GM19035 (cell line): ENCODE results near the gene CBX5.
"Not testable (repeated sequence)": the region's sequence is repeated elsewhere in the genome, so short reads cannot be mapped to it uniquely, and the experiment has no call there.

ENCODE experiments used
- ATAC-seq: cut with Tn5 transposase; IDR thresholded peaks from one replicate; pipeline ENCODE4 v1.9.1; 2021; ENCODE audit not compliant: unreplicated experiment

CBX5 gene

DNA sequence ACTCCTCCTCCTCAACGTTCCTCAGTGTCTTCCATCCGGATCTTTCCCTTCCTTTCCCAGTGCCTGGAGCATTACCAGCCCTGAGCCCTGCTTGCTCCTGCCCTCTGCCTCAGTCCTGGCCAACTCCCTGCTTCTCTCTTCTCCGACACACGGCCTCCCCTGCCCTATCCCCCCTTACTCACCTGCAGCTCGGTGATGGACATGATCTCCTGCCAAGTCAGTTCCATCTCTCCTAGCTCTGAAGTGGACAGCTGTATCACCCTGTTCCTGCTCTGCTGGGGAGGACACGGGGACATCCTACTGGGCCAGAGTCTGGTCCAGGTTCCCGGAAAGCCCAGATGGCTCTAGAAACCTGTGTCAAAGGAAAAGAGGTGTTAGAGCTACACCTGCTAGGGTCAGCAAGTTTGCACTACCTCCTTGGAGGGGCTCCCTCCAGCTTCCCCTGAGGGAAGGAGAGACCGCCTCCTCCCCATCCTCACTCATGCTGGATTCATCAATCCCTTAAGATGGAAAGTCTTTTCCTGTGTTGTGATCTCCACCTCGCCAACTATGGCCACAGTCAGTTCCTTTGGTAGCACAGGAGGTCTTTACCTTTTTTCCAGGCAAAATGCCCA, 15.1 kb upstream of the CBX5 start:
- no peak for ATAC-seq

GRCh38 chr12:54294152-54294952, 14.4 kb upstream of the CBX5 start:
- ATAC-seq, result peak; percentile 53

- ATAC-seq, result no peak
Observed at GRCh38 chr12:54292931-54293241, 13.0 kb upstream of the CBX5 start.

DNA sequence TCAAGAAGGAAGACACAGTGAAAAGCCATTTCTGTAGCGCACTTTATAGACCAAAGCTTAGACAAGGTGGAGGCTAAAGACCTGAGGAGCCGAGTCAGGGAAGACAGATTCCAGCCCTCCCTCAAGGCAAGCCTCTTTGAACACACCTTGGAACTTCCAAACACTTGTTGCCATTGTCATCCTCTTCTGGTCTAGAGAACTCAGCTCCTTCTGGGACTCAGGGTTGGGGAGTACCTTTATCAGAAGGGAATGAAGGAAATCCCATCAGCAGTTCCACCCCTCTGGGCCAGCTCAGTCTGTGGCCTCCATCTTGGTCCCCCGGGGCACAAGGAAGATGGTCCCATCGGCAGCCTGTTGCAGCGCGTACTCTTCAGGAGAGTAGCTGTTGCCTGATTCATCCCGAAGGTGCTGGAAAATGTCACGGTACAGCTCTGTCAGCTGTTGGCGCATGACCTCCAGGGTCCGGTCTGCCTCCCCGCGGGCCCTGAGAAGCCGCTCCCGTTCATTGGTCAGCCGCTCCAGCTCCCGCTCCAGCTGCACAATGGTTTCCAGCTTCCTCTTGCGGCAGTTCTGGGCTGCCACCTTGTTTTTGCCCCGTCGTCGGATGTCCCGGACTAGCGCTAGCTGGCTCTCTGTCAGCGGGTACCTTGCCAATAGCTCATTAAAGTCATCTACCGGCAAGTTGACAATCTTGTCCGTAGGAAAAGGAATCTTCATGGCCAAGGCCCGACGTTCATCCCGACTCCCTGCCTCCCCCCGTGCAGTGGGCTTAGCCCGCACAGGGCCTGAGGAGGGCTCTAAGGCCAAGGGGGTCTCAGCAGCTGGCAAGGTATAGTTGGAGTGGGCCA, 12.4 kb upstream of the CBX5 start:
- no peak for ATAC-seq

DNA sequence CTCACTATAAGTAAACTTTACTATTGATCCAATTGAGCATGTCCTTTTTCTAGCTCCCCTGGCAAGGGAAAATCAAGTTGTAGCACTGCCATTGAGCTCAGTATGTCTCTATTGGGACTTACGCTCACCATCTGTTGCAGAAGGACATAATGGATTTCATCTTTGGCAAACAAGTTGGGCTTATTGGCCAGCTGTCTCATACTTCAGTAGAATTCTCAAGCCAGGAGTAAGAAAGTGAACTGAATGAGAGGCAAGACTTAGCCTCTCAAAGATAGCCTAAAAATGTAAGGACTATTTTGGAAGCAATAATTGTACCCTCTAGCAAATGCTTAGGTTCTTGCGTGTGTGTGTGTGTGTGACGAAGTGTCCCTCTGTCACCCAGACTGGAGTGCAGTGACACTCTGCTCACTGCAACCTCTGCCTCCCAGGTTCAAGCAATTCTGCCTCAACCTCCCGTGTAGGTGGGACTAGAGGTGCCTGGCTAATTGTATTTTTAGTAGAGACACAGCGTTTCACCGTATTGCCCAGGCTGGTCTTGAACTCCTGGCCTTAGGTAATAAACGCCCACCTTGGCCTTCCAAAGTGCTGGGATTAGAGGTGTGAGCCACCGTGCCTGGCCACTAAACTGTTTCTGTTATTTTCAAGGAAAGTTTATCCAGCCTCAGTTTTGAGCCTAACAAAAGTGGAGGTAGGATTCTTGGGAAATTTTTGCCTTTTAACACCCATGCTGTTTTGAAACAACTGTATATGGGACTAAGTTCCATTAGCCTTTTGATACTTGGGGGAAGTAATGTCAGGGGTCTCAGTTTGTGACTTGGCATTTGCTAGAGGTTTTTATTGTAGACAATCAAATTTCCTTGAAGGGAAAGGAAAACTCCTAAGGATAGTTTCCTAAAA, 7.6 kb upstream of the CBX5 start:
- no peak for ATAC-seq

GRCh38 chr12:54286042-54287030, 6.4 kb upstream of the CBX5 start:
- ATAC-seq, result no peak

- ATAC-seq, result no peak
Observed at GRCh38 chr12:54285150-54286041, 5.5 kb upstream of the CBX5 start.

DNA sequence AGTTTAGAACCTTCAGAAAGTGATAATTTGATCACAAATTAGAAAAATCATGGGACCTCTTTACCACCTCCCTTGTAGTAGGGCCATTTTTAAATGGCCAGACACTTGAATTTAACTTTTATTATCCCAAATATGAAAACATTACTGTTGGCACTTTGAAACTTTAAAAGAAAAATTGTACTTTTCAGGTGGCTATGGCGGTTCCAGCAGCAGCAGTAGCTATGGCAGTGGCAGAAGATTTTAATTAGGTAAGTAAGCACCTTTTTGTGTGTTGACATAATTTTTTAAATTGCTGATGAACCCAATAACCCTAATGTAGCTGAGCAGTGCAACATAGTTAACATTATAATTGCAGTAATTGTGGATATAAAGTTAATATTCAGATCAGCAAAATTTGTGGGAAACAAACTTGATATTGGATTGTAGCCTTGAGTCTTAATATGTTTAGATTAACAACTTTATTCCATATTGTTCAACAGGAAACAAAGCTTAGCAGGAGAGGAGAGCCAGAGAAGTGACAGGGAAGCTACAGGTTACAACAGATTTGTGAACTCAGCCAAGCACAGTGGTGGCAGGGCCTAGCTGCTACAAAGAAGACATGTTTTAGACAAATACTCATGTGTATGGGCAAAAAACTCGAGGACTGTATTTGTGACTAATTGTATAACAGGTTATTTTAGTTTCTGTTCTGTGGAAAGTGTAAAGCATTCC, 4.3 kb upstream of the CBX5 start:
- ATAC-seq, result not testable (repeated sequence)

GRCh38 chr12:54282949-54283593, 3.1 kb upstream of the CBX5 start:
- ATAC-seq, result no peak

- not testable (repeated sequence) for ATAC-seq
Observed at GRCh38 chr12:54281694-54282093, 1.8 kb upstream of the CBX5 start.

DNA sequence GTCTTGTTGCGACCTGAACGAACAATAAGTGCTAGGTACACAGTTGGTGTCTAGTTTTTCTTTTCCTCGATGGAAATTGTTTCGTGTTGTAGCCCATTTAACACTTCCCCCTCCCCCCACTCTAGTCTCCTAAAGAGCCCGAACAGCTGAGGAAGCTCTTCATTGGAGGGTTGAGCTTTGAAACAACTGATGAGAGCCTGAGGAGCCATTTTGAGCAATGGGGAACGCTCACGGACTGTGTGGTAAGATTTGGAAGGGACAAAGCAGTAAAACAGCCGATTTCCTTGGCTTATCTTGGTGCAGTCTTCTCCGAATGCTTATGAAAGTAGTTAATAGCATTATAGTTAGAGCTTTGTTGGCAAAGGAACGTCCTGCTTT, 1.3 kb upstream of the CBX5 start:
- not testable (repeated sequence) for ATAC-seq

DNA sequence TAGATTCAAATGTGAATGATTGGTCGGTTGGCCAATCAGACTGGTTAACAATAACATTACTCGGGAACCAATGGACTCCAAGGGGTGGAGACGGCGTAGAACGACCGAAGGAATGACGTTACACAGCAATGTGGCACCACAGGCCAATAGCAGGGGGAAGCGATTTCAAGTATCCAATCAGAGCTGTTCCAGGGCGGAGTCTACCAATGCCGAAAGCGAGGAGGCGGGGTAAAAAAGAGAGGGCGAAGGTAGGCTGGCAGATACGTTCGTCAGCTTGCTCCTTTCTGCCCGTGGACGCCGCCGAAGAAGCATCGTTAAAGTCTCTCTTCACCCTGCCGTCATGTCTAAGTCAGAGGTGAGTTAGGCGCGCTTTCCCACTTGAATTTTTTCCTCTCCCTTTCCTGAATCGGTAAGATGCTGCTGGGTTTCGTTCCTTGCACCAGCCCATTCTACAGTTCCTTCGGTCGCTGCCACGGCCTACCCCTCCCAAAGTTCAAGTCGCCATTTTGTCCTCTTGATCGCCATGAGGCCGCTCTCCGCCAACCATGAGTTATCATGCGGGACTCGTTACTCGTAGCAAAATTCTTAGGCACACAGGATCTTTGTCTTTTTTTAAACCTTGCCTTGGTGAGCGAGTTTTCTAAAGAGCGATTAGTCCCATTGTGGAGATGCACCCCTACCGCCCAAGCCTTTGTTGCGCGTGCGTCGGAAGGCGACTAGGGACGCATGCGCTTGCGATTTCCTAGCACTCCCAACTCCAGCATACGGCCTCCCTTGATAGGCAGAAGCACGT, 742 bp upstream of the CBX5 start, which contains the start of gene HNRNPA1:
TSS of gene HNRNPA1 (plus strand) at position 259 of the 793 bp plus-strand sequence. CDS start at position 341, 82 bp downstream.
- peak; percentile 84 for ATAC-seq

DNA sequence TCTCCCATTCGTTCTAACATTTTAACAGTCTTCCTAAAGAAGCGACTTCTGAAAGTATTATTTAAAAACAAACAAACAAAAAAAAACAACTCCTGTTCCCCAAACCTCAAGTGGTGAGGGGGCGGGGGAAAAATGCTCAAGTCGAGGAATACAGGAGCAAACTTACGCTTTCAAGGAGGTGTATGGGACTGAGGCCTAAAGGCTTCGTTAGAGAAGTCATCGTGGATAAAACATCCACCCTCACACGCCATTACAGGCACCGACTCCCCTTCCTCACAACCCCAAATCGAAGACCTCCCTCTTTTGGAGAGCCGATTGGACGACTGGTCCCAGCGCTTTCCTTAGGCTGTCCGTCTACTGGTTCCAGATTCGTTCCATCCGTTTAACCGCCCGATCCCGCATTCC, 693 bp downstream of the CBX5 start:
- no peak for ATAC-seq

DNA sequence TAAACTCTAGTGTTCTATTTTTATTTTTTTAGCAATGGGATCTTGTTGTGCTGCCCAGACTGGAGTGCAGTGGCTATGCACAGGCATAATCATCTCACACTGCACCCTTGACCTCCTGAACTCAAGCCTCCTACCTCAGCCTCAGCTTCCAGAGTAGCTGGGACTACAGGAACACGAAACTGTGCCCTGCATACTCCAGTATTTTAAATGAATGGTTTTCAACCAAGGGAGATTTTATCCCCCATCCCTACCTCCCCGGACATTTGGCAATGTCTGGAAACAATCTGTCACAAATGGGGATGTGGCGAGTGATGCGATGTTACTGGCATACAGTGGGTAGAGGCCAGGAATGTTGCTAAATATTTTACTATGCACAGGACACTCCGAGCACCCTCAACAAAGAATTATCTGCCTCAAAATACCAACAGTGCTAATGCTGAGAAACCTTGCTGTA, 2.1 kb downstream of the CBX5 start:
- no peak for ATAC-seq

- no peak for ATAC-seq
Observed at GRCh38 chr12:54276368-54276767, 3.6 kb downstream of the CBX5 start.

DNA sequence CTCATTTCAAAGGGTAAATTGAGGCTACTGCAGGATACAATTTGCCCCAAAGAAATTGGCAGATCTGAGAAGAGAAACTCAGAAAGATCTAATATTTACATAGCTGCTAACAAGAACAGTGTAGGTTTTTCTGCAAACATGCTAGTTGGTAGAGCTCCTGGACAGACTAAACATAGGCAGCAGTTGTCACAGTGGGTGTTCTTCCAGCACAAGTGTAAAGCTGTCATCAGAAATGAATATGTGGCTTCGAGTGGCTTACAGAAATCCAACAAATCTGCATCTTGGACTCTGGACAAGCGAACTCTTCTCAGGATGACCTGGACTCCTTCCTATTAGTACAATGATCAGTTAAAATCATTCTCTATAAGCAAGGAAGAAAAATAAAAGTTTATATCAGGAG, 5.9 kb downstream of the CBX5 start:
- no peak for ATAC-seq

DNA sequence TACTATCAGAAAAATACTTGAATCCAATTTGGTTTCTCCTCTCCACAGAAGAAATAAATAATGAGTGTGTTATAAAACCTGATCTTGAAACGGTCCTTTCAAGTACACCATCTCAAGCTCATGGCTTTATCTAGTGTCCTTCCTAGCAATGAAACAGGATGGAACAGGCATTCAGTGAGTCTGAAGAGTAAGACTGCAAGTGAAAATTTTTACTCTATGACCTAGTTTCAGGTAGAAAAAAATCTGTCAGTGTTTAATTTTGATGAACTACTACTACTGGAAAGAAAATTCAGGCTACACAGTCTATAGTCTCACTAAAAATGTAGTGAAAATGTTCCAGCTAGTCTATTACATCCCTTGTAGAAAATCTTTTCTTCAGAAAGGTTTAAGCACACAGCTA, 7.7 kb downstream of the CBX5 start:
- no peak for ATAC-seq
